ENCODE data around the gene ZNF185. TPM values are rescaled to one million over a fixed set of nuclear protein-coding genes. Genes with fewer than 3 reads are reported as not detected.

ZNF185 gene
- total RNA-seq, 4 donors from 2014 or later = 5.2 to 13.4 (median 9.0) TPM

GRCh38 chrX:152915541-152916241, 17.8 kb downstream of the ZNF185 start:
- no peak for TF ChIP-seq CTCF (IDR thresholded peaks at IDR 0.05)
- ATAC-seq (ENCODE audit: low FRiP score) (peak; percentile 33), DNase-seq (ENCODE audit: low spot score) (no peak)

- TF ChIP-seq CTCF (IDR thresholded peaks at IDR 0.05) = no peak
- DNase-seq (ENCODE audit: low spot score) (no peak), ATAC-seq (ENCODE audit: low FRiP score) (no peak)
Observed at GRCh38 chrX:152917656-152918579, 20.1 kb downstream of the ZNF185 start.

GRCh38 chrX:152918707-152919106, 20.8 kb downstream of the ZNF185 start:
- ATAC-seq (ENCODE audit: low FRiP score) = no peak
- DNase-seq (ENCODE audit: low spot score) = no peak
- no peak for TF ChIP-seq CTCF (IDR thresholded peaks at IDR 0.05)

GRCh38 chrX:152923599-152923998, 25.7 kb downstream of the ZNF185 start:
- no peak for ATAC-seq (ENCODE audit: low FRiP score)
- TF ChIP-seq CTCF (IDR thresholded peaks at IDR 0.05) = no peak
- no peak for DNase-seq (ENCODE audit: low spot score)

- DNase-seq (ENCODE audit: low spot score) = no peak
- no peak for ATAC-seq (ENCODE audit: low FRiP score)
- no peak for TF ChIP-seq CTCF (IDR thresholded peaks at IDR 0.05)
Observed at GRCh38 chrX:152925835-152926234, 28.0 kb downstream of the ZNF185 start.

- no peak for DNase-seq (ENCODE audit: low spot score)
- peak; percentile 21 for ATAC-seq (ENCODE audit: low FRiP score)
- TF ChIP-seq CTCF (IDR thresholded peaks at IDR 0.05) = no peak
Observed at GRCh38 chrX:152926279-152926678, 28.4 kb downstream of the ZNF185 start.
